Thyroid gland (tissue), 4 donors: ENCODE data around the gene HECW1. TPM values are rescaled to one million over a fixed set of nuclear protein-coding genes. Genes with fewer than 3 reads are reported as not detected.

Source experiments
- DNase-seq, 2 donors: peaks; one replicate each; pipeline ENCODE4 v3.0.0-alpha.2; 2019
- H3K27ac ChIP-seq, 3 donors: fragments of 200-600 bp; sonication (generic); 1 replicate in 2 of 3; 2 replicates in 1 of 3; pipeline ENCODE4 v1.5.1; 2016 to 2019; ENCODE audit warnings: mild to moderate bottlenecking in 1 of 3, moderate library complexity in 1 of 3
- H3K27me3 ChIP-seq: fragments of 200-600 bp; sonication (generic); one replicate; pipeline ENCODE4 v1.5.1; 2019
- H3K36me3 ChIP-seq, 2 donors: fragments of 200-600 bp; sonication (generic); one replicate each; pipeline ENCODE4 v1.5.1; 2016 to 2019
- H3K4me1 ChIP-seq, 2 donors: fragments of 200-600 bp; sonication (generic); one replicate each; pipeline ENCODE4 v1.5.1; 2017 to 2019
- H3K4me3 ChIP-seq, 3 donors: fragments of 200-600 bp; sonication (generic); replicated peaks in 1 of 3; 1 replicate in 2 of 3; 2 replicates in 1 of 3; pipeline ENCODE4 v1.5.1; 2016; ENCODE audit warnings: mild to moderate bottlenecking in 1 of 3
- H3K9me3 ChIP-seq: fragments of 200-600 bp; sonication (generic); one replicate; pipeline ENCODE4 v1.5.1; 2017
- CTCF ChIP-seq, 6 experiments: fragments of 200-600 bp in 3 of 6; fragments of 450-650 bp in 3 of 6; sonication (generic) in 3 of 6; IDR thresholded peaks; one replicate each; pipeline ENCODE4 v1.5.1; 2016 to 2019; ENCODE audit warnings: antibody characterized with exemption in 6 of 6, mild to moderate bottlenecking in 2 of 6, inconsistent platforms in 1 of 6, moderate library complexity in 1 of 6
- POLR2A ChIP-seq, 2 donors: fragments of 450-650 bp; IDR thresholded peaks; one replicate each; pipeline ENCODE4 v1.6.1; 2017; ENCODE audit warnings: antibody characterized with exemption in 2 of 2, mild to moderate bottlenecking in 2 of 2, moderate library complexity in 1 of 2
- WGBS, 2 donors: methylation state at CpG; one replicate each; pipeline ENCODE4 v1.1.5; 2017; 5-methylcytosine and 5-hydroxymethylcytosine counted together
- intact Hi-C: fragments of 100-400 bp; cut with DNase I; formaldehyde crosslinking; loops from one replicate; pipeline ENCODE4 v1.15.1; 2023
- total RNA-seq, 4 donors: library from RNA; depleted of rRNA; stranded (reverse); fragments of >200 nt; gene quantifications; one replicate each; pipeline ENCODE4 v1.2.3, GENCODE V29; 2016

HECW1 gene
- total RNA-seq, 4 donors from 2014 or later, result 0.67 to 4.7 (median 2.3) TPM

- no peak overlapping the region for H3K27ac ChIP-seq
- TF ChIP-seq CTCF (IDR thresholded peaks at IDR 0.05) (no peak), POLR2A (IDR thresholded peaks at IDR 0.05) (no peak)
- no peak overlapping the region for H3K4me3 ChIP-seq
- H3K9me3 ChIP-seq, result no peaks in the 10 kb centered on the region
- H3K27me3 ChIP-seq, result no peaks in the 10 kb centered on the region
- peak; percentile 5 to 15 for DNase-seq
- no peaks in the 10 kb centered on the region for H3K4me1 ChIP-seq
- intact Hi-C loops, result no loop called here
- no peaks in the 10 kb centered on the region for H3K36me3 ChIP-seq
- 31 to 40% methylated on average over 5 of the region's 5 CpGs for WGBS, 2 donors
Observed at GRCh38 chr7:43406961-43407360, 294.5 kb downstream of the HECW1 start.

- no peaks in the 10 kb centered on the region for H3K9me3 ChIP-seq
- WGBS, 2 donors, result 78 to 81% methylated on average over 5 of the region's 5 CpGs
- no peaks in the 10 kb centered on the region for H3K4me1 ChIP-seq
- intact Hi-C loops, result no loop called here
- no peak overlapping the region for H3K4me3 ChIP-seq
- no peak overlapping the region for H3K27ac ChIP-seq
- no peaks in the 10 kb centered on the region for H3K27me3 ChIP-seq
- no peak for DNase-seq
- H3K36me3 ChIP-seq, result no peaks in the 10 kb centered on the region
- no peak for TF ChIP-seq CTCF (IDR thresholded peaks at IDR 0.05)
- no peak for TF ChIP-seq POLR2A (IDR thresholded peaks at IDR 0.05)
Observed at GRCh38 chr7:43408981-43409380, 296.5 kb downstream of the HECW1 start.

GRCh38 chr7:43417455-43417854 is 305.0 kb downstream of the HECW1 start:
- H3K4me1 ChIP-seq, result no peaks in the 10 kb centered on the region
- DNase-seq, result no peak
- H3K36me3 ChIP-seq, result no peaks in the 10 kb centered on the region
- intact Hi-C loops, result no loop called here
- H3K27ac ChIP-seq, result no peak overlapping the region
- no peaks in the 10 kb centered on the region for H3K27me3 ChIP-seq
- H3K4me3 ChIP-seq, result no peak overlapping the region
- H3K9me3 ChIP-seq, result no peaks in the 10 kb centered on the region
- WGBS, 2 donors, result 97 to 99% methylated on average over 3 of the region's 3 CpGs
- TF ChIP-seq POLR2A (IDR thresholded peaks at IDR 0.05) (no peak), CTCF (IDR thresholded peaks at IDR 0.05) (no peak)

- TF ChIP-seq CTCF (IDR thresholded peaks at IDR 0.05) (no peak), POLR2A (IDR thresholded peaks at IDR 0.05) (no peak)
- no peaks in the 10 kb centered on the region for H3K4me1 ChIP-seq
- H3K36me3 ChIP-seq, result no peaks in the 10 kb centered on the region
- H3K9me3 ChIP-seq, result no peaks in the 10 kb centered on the region
- no peak for DNase-seq
- intact Hi-C loops, result no loop called here
- WGBS, 2 donors, result 53 to 56% methylated on average over 2 of the region's 2 CpGs
- no peak overlapping the region for H3K4me3 ChIP-seq
- no peak overlapping the region for H3K27ac ChIP-seq
- H3K27me3 ChIP-seq, result no peaks in the 10 kb centered on the region
Observed at GRCh38 chr7:43430411-43430810, 318.0 kb downstream of the HECW1 start.

- Histone ChIP-seq H3K27ac (no peak overlapping the region), H3K4me3 (no peak overlapping the region), H3K4me1 (no peaks in the 10 kb centered on the region), H3K27me3 (no peaks in the 10 kb centered on the region), H3K9me3 (no peaks in the 10 kb centered on the region), H3K36me3 (no peaks in the 10 kb centered on the region)
- no peak for TF ChIP-seq CTCF (IDR thresholded peaks at IDR 0.05)
- no peak for TF ChIP-seq POLR2A (IDR thresholded peaks at IDR 0.05)
- WGBS, 2 donors, result 78 to 80% methylated on average over 3 of the region's 3 CpGs
- no peak for DNase-seq
- intact Hi-C loops, result no loop called here
Observed at GRCh38 chr7:43431020-43431595, 318.7 kb downstream of the HECW1 start.
